Hepatocyte (in vitro differentiated cells): ENCODE results near the gene DYNLL1. TPM values are rescaled to one million over a fixed set of nuclear protein-coding genes. Genes with fewer than 3 reads are reported as not detected.

ENCODE experiments used
- DNase-seq: peaks from one replicate; pipeline ENCODE4 v3.0.0-alpha.2; 2016; ENCODE audit warnings: low spot score
- H2AFZ ChIP-seq: fragments of 200-600 bp; sonication (generic); 2 replicates; pipeline ENCODE4 v1.6.0; 2016; ENCODE audit warnings: antibody characterized with exemption, mild to moderate bottlenecking
- H3K27ac ChIP-seq: fragments of 200-600 bp; sonication (generic); 2 replicates; pipeline ENCODE4 v1.5.1; 2016; ENCODE audit warnings: mild to moderate bottlenecking
- H3K27me3 ChIP-seq: fragments of 200-600 bp; sonication (generic); 2 replicates; pipeline ENCODE4 v1.6.1; 2016
- H3K36me3 ChIP-seq: fragments of 200-600 bp; sonication (generic); replicated peaks from 2 replicates; pipeline ENCODE4 v1.5.1; 2016; ENCODE audit warnings: low read depth; ENCODE audit not compliant: insufficient read depth
- H3K4me1 ChIP-seq: fragments of 200-600 bp; sonication (generic); 2 replicates; pipeline ENCODE4 v1.5.1; 2016; ENCODE audit warnings: mild to moderate bottlenecking, moderate library complexity; ENCODE audit not compliant: insufficient read depth
- H3K4me2 ChIP-seq: fragments of 200-600 bp; sonication (generic); 2 replicates; pipeline ENCODE4 v1.6.0; 2016
- H3K4me3 ChIP-seq: fragments of 200-600 bp; sonication (generic); 2 replicates; pipeline ENCODE4 v1.5.1; 2016; ENCODE audit warnings: mild to moderate bottlenecking
- H3K79me2 ChIP-seq: fragments of 200-600 bp; sonication (generic); 2 replicates; pipeline ENCODE4 v1.6.0; 2017; ENCODE audit warnings: mild to moderate bottlenecking
- H3K9me2 ChIP-seq: fragments of 200-600 bp; sonication (generic); replicated peaks from 2 replicates; pipeline ENCODE4 v1.6.0; 2017; ENCODE audit warnings: mild to moderate bottlenecking; ENCODE audit not compliant: insufficient read depth
- H3K9me3 ChIP-seq: fragments of 200-600 bp; sonication (generic); 2 replicates; pipeline ENCODE4 v1.5.1; 2016; ENCODE audit warnings: low read depth, mild to moderate bottlenecking
- H4K20me1 ChIP-seq: fragments of 200-600 bp; sonication (generic); 2 replicates; pipeline ENCODE4 v1.6.0; 2016; ENCODE audit warnings: mild to moderate bottlenecking; ENCODE audit not compliant: insufficient read depth, poor library complexity, severe bottlenecking
- EZH2 ChIP-seq: fragments of 200-600 bp; sonication (generic); IDR thresholded peaks from 2 replicates; pipeline ENCODE4 v1.6.1; 2016; ENCODE audit warnings: antibody characterized with exemption, mild to moderate bottlenecking, borderline replicate concordance
- EZH2phosphoT487 ChIP-seq: fragments of 200-600 bp; sonication (generic); IDR thresholded peaks from one replicate; pipeline ENCODE4 v1.6.1; 2018; ENCODE audit warnings: antibody characterized with exemption, mild to moderate bottlenecking, low read depth, moderate library complexity; ENCODE audit not compliant: unreplicated experiment, severe bottlenecking
- WGBS: methylation state at CpG from one replicate; pipeline ENCODE4 v1.1.6; 2016; ENCODE audit warnings: low lambda C conversion rate; ENCODE audit errors: missing lambda C conversion rate; 5-methylcytosine and 5-hydroxymethylcytosine counted together
- polyA plus RNA-seq: library from polyadenylated mRNA; unstranded; fragments of >200 nt; fragmentation: Nextera tagmentation; extraction: Ambion mirVana; gene quantifications from 2 replicates; pipeline ENCODE4 v1.2.1, GENCODE V29; 2016
- total RNA-seq: library from RNA; depleted of rRNA; stranded (reverse); fragments of >200 nt; gene quantifications from 2 replicates; pipeline ENCODE4 v1.2.3, GENCODE V29; 2014
- TF ChIP-seq, protein P1 (sequence below): fragments of 200-600 bp; sonication (generic); IDR thresholded peaks from 2 replicates; pipeline ENCODE4 v1.5.1; 2016; ENCODE audit warnings: antibody characterized with exemption, mild to moderate bottlenecking; ENCODE audit not compliant: poor library complexity

DYNLL1 gene
- total and polyA plus RNA-seq, 2 experiments from 2014 or later: 383 to 641 TPM

DNA sequence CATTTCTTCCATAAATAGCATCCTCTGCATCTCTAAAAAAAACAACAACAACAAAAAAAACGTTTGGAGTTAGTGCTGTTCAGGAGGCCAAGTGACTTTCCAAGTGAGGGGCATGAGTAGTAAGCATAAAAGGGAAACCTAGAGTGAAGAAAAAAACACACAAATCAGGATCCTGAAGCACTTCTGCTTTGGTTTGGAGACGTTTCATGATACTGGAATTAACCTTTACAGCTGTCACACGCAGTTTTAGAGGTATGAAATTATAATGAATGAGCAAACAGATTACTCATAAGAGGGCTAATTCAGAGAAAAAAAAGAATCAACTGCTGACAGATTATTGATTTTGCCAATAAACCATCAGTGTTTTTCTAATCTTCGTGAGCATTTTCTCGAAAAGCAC, 30.2 kb upstream of the DYNLL1 start:
- peaks cover 7% of the 10 kb centered on the region for H3K36me3 ChIP-seq
- H3K9me3 ChIP-seq: no peaks in the 10 kb centered on the region
- 72% methylated on average over 5 of the region's 5 CpGs for WGBS
- H4K20me1 ChIP-seq: peaks cover 53% of the 10 kb centered on the region
- TF ChIP-seq, protein P1, sequence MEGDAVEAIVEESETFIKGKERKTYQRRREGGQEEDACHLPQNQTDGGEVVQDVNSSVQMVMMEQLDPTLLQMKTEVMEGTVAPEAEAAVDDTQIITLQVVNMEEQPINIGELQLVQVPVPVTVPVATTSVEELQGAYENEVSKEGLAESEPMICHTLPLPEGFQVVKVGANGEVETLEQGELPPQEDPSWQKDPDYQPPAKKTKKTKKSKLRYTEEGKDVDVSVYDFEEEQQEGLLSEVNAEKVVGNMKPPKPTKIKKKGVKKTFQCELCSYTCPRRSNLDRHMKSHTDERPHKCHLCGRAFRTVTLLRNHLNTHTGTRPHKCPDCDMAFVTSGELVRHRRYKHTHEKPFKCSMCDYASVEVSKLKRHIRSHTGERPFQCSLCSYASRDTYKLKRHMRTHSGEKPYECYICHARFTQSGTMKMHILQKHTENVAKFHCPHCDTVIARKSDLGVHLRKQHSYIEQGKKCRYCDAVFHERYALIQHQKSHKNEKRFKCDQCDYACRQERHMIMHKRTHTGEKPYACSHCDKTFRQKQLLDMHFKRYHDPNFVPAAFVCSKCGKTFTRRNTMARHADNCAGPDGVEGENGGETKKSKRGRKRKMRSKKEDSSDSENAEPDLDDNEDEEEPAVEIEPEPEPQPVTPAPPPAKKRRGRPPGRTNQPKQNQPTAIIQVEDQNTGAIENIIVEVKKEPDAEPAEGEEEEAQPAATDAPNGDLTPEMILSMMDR: no peak
- TF ChIP-seq EZH2phosphoT487 (no peak), EZH2 (no peak)
- H3K4me3 ChIP-seq: no peak overlapping the region
- H3K27me3 ChIP-seq: no peaks in the 10 kb centered on the region
- peaks cover 82% of the 10 kb centered on the region for H3K79me2 ChIP-seq
- H3K4me2 ChIP-seq: no peak overlapping the region
- no peaks in the 10 kb centered on the region for H3K9me2 ChIP-seq
- peaks cover 11% of the 10 kb centered on the region for H3K4me1 ChIP-seq
- no peak overlapping the region for H3K27ac ChIP-seq
- no peak for DNase-seq
- H2AFZ ChIP-seq: no peak overlapping the region

DNA sequence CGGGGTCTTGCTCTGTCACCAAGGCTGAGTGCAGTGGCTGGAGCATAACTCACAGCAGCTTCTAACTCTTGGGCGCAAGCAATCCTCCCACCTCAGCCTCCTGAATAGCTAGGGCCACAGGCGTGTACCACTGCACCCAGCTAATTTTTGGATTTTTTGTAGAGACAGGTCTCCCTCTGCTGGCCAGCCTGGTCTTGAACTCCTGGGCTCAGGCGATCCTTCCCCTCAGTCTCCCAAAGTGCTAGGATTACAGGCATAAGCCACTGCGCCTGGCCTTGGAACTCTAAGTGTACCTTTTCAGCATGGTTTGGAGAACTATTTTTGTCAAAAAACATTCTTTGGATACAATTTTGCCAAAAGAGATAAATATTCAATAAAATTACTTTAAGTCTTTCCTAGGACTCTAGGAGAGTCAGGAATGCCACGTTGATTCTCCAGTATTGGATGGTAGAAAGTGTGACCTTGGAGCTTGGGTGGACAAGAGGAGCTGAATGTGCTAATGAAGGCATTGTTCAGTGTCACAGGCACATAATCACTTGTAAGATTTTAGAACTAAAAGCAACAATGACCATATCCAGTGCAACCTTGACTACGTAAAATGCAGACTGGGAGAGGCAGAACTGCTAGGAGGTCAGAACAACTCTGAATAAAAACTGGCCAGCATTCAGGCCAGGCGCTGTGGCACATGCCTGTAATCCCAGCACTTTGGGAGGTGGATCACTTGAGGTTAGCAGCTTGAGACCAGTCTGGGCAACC, 29.2 kb upstream of the DYNLL1 start:
- 72% methylated on average over 8 of the region's 8 CpGs for WGBS
- TF ChIP-seq, protein P1: peak; percentile 53
- TF ChIP-seq EZH2: no peak
- Histone ChIP-seq H3K27ac (no peak overlapping the region), H3K4me3 (no peak overlapping the region), H3K9me2 (no peaks in the 10 kb centered on the region), H2AFZ (no peak overlapping the region), H3K4me1 (peaks cover 12% of the 10 kb centered on the region), H4K20me1 (peaks cover 47% of the 10 kb centered on the region), H3K9me3 (no peaks in the 10 kb centered on the region), H3K79me2 (peaks cover 91% of the 10 kb centered on the region), H3K36me3 (no peaks in the 10 kb centered on the region), H3K27me3 (no peaks in the 10 kb centered on the region), H3K4me2 (peak overlapping the region; percentile 31)
- DNase-seq: peak; percentile 56

GRCh38 chr12:120467439-120467838, 28.5 kb upstream of the DYNLL1 start:
- Histone ChIP-seq H3K9me2 (no peaks in the 10 kb centered on the region), H4K20me1 (peaks cover 44% of the 10 kb centered on the region), H3K79me2 (peaks cover 93% of the 10 kb centered on the region), H3K4me2 (peak overlapping the region; percentile 95), H3K4me1 (peaks cover 12% of the 10 kb centered on the region), H3K4me3 (no peak overlapping the region), H3K36me3 (no peaks in the 10 kb centered on the region), H3K27me3 (no peaks in the 10 kb centered on the region), H2AFZ (no peak overlapping the region), H3K27ac (no peak overlapping the region), H3K9me3 (no peaks in the 10 kb centered on the region)
- TF ChIP-seq EZH2: no peak
- 98% methylated on average over 6 of the region's 6 CpGs for WGBS
- DNase-seq: no peak

DNA sequence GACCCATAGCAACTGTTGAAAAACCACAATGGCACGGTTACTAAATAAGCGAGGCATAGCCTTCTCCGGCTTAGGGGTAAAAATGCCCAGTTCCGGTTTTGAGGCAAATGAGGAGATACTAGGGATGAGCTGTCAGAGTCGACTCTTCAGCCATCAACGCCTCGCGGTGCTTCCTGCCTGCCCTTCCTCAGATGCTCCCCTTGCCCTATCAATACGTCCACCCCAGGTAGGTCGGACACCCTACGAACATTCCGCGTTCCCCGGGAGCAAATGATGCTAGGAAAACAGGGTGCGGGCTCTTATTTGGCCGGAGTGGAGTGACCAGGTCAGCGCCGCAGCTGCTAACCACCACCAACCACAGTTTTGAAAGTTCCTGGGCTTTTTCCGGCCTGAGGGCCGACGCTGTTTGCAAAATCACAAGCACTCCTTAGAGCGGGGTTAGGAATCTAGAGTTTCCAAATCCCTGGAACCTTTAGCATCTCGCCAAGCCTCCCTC, 27.5 kb upstream of the DYNLL1 start:
- Histone ChIP-seq H3K9me2 (no peaks in the 10 kb centered on the region), H3K36me3 (no peaks in the 10 kb centered on the region), H2AFZ (peak overlapping the region; percentile 58), H3K9me3 (no peaks in the 10 kb centered on the region), H3K4me1 (peaks cover 12% of the 10 kb centered on the region), H3K4me2 (peak overlapping the region; percentile 95), H3K79me2 (peaks cover 96% of the 10 kb centered on the region), H3K27ac (peak overlapping the region; percentile 92), H4K20me1 (peaks cover 41% of the 10 kb centered on the region), H3K4me3 (peak overlapping the region; percentile 95), H3K27me3 (no peaks in the 10 kb centered on the region)
- peak; percentile 49 for DNase-seq
- 3% methylated on average over 23 of the region's 23 CpGs for WGBS
- TF ChIP-seq EZH2phosphoT487 (no peak), EZH2 (no peak)
- TF ChIP-seq, protein P1: no peak
